Stomach (tissue), 9 donors: ENCODE measurements around the gene SLC6A17. TPM values are rescaled to one million over a fixed set of nuclear protein-coding genes. Genes with fewer than 3 reads are reported as not detected.

Source experiments
- DNase-seq, 2 donors: peaks; one replicate each; pipeline versions ENCODE4 v3.0.0 to v3.0.0-alpha.2; 2013 to 2019
- H3K27ac ChIP-seq, 5 donors: fragments of 200-600 bp in 4 of 5; sonication (generic) in 4 of 5; one replicate each; pipeline ENCODE4 v1.5.1; 2013 to 2019; ENCODE audit warnings: mild to moderate bottlenecking in 1 of 5, moderate library complexity in 1 of 5
- H3K27me3 ChIP-seq, 3 donors: fragments of 200-600 bp; sonication (generic); one replicate each; pipeline ENCODE4 v1.5.1; 2017 to 2019; ENCODE audit warnings: mixed run types in 1 of 3
- H3K36me3 ChIP-seq, 4 donors: fragments of 200-600 bp; sonication (generic); 1 replicate in 3 of 4; 2 replicates in 1 of 4; pipeline ENCODE4 v1.5.1; 2016 to 2019
- H3K4me1 ChIP-seq, 4 donors: fragments of 200-600 bp; sonication (generic); one replicate each; pipeline ENCODE4 v1.5.1; 2016 to 2019
- H3K4me3 ChIP-seq, 4 donors: fragments of 200-600 bp; sonication (generic) in 3 of 4; one replicate each; pipeline ENCODE4 v1.5.1; 2016 to 2019; ENCODE audit warnings: mild to moderate bottlenecking in 1 of 4
- H3K9me3 ChIP-seq, 4 donors: fragments of 200-600 bp; sonication (generic); one replicate each; pipeline ENCODE4 v1.5.1; 2016 to 2019
- EP300 ChIP-seq: sonication (generic); formaldehyde crosslinking; IDR thresholded peaks from one replicate; pipeline ENCODE4 v1.6.1; 2017; ENCODE audit warnings: antibody characterized with exemption
- POLR2A ChIP-seq, 4 donors: fragments of 450-650 bp; IDR thresholded peaks; one replicate each; pipeline ENCODE4 v1.6.1; 2016; ENCODE audit warnings: antibody characterized with exemption in 4 of 4, control low read depth in 2 of 4, mild to moderate bottlenecking in 1 of 4, moderate library complexity in 1 of 4
- POLR2AphosphoS5 ChIP-seq, 3 donors: sonication (generic); formaldehyde crosslinking; IDR thresholded peaks; one replicate each; pipeline ENCODE4 v1.6.1; 2016; ENCODE audit warnings: antibody characterized with exemption in 3 of 3
- whole genome bisulfite sequencing, 5 donors: extraction: QIAGEN DNeasy Blood & Tissue Kit in 3 of 5; methylation state at CpG; one replicate each; pipeline versions ENCODE4 v1.1.5 to v1.1.7; 2013 to 2018; 5-methylcytosine and 5-hydroxymethylcytosine counted together
- intact Hi-C: fragments of 100-400 bp; cut with DNase I; formaldehyde crosslinking; loops from one replicate; pipeline ENCODE4 v1.15.1; 2023; ENCODE audit warnings: low total_unique reads
- polyA plus RNA-seq, 3 donors: library from polyadenylated mRNA; stranded (reverse); fragments of 200-250 nt; gene quantifications; one replicate each; pipeline ENCODE4 v1.2.3, GENCODE V29; 2013
- total RNA-seq, 5 donors: library from RNA; depleted of rRNA; stranded (reverse); fragments of >200 nt; gene quantifications; one replicate each; pipeline versions ENCODE4 v1.1.0 to v1.2.3, GENCODE V29; 2014 to 2016
- TF ChIP-seq, protein P1 (sequence below), 7 experiments: fragments of 450-650 bp in 4 of 7; fragments of 200-600 bp in 3 of 7; sonication (generic) in 3 of 7; IDR thresholded peaks; one replicate each; pipeline ENCODE4 v1.5.1; 2016 to 2019; ENCODE audit warnings: antibody characterized with exemption in 7 of 7, control low read depth in 2 of 7, mild to moderate bottlenecking in 1 of 7
- donor health status: healthy with polysubstance abuse.
- donor health status: Bipolar disorder and iron deficiency.
- donor health status: healthy.

The SLC6A17 gene
- total and polyA plus RNA-seq, 8 donors, result 0.08 to 0.37 (median 0.14) TPM; not detected in 3

DNA sequence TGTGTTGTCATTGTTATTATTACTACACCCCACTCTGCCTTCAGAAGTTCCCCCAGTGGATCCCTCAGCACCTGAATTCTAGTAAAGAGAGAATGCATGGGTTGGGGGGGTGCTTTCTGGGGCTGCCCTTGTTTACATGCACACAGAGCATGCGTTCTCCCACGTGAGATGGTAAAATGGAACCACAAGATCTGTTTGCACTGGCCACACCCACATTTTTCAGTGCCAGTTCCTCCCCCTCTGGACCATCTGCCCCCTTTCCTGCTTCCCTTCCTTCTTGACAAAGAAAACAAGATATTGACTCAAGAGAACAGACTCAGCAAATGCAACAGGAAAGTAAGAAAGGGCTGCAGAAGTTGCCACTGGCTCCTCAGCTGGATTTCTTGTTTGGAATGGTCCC, 8.9 kb downstream of the SLC6A17 start:
- intact Hi-C loops, result no loop called here
- TF ChIP-seq POLR2A (IDR thresholded peaks at IDR 0.05), result no peak
- no peak for TF ChIP-seq POLR2AphosphoS5 (IDR thresholded peaks at IDR 0.05)
- TF ChIP-seq, protein P1, sequence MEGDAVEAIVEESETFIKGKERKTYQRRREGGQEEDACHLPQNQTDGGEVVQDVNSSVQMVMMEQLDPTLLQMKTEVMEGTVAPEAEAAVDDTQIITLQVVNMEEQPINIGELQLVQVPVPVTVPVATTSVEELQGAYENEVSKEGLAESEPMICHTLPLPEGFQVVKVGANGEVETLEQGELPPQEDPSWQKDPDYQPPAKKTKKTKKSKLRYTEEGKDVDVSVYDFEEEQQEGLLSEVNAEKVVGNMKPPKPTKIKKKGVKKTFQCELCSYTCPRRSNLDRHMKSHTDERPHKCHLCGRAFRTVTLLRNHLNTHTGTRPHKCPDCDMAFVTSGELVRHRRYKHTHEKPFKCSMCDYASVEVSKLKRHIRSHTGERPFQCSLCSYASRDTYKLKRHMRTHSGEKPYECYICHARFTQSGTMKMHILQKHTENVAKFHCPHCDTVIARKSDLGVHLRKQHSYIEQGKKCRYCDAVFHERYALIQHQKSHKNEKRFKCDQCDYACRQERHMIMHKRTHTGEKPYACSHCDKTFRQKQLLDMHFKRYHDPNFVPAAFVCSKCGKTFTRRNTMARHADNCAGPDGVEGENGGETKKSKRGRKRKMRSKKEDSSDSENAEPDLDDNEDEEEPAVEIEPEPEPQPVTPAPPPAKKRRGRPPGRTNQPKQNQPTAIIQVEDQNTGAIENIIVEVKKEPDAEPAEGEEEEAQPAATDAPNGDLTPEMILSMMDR (IDR thresholded peaks at IDR 0.05), result no peak
- TF ChIP-seq EP300, result no peak

DNA sequence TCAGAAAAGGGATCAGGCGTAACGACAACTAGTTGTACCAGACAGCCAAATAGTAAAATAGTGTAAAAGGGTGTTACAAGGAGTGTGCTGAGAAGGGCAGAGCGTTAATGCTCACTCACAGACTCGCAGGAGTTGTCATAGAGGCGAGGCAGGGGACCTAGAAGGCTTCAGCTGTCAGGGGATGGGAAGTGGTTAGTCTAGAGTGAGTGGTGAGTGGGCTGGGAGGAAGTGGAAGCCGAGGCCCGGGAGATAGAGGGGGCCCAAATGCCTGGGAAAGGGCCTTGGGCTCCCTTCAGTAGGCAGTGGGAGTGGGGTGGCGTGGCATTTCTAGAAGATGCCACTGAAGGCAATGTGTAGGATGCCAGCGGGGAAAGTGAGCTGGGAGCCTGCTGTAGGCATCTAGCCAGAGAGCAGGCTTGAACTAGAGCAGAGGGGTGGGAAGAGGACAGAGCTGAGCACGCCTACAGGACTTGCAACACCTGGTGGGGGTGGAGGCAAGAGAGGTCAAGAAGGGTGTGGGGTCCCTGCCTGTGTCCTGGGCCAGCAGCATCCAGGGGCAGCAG, 10.3 kb downstream of the SLC6A17 start:
- no peaks in the 10 kb centered on the region for H3K4me1 ChIP-seq
- no peaks in the 10 kb centered on the region for H3K36me3 ChIP-seq
- H3K9me3 ChIP-seq, result peaks cover 0 to 9% (median 3%) of the 10 kb centered on the region in 4 donors
- H3K27ac ChIP-seq, result no peak overlapping the region
- intact Hi-C loops, result no loop called here
- DNase-seq, result no peak
- TF ChIP-seq POLR2A (IDR thresholded peaks at IDR 0.05) (no peak), POLR2AphosphoS5 (IDR thresholded peaks at IDR 0.05) (no peak), EP300 (no peak)
- TF ChIP-seq, protein P1 (IDR thresholded peaks at IDR 0.05), result no peak
- H3K4me3 ChIP-seq, result no peak overlapping the region
- H3K27me3 ChIP-seq, result peaks cover 0 to 39% (median 0%) of the 10 kb centered on the region in 3 donors
- WGBS, 5 donors, result 56 to 65% (median 63%) methylated on average over 10 of the region's 10 CpGs

More for the DNA sequence above, 8.9 kb downstream of the SLC6A17 start:
- DNase-seq, result no peak
- Histone ChIP-seq H3K4me3 (no peak overlapping the region), H3K27me3 (peaks cover 0 to 53% (median 5%) of the 10 kb centered on the region in 3 donors), H3K27ac (no peak overlapping the region), H3K36me3 (no peaks in the 10 kb centered on the region), H3K4me1 (no peaks in the 10 kb centered on the region), H3K9me3 (peaks cover 0 to 9% (median 3%) of the 10 kb centered on the region in 4 donors)
- WGBS, 5 donors, result 13 to 52% (median 25%) methylated on average over 2 of the region's 2 CpGs

DNA sequence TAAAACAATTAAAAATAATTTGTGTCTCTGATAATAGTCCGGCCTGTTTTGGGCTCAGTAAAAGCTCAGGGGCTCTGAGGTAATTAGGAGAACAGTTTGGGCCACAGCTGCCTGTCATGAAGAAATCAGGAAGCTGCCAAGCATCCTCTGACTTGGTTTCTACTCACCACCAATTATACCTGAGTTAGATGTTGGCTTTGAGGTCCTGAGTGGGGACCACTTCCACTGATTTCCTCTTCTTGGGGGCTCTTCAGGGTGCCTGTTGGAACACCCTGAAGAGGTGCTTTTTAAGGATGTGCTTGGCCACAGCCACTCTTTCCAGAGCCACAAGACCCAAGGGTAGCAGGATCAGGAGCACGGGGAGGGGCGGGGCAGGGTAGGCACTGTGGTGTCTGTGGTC, 10.9 kb downstream of the SLC6A17 start:
- 77 to 89% (median 84%) methylated on average over 3 of the region's 3 CpGs for WGBS, 5 donors
- Histone ChIP-seq H3K27me3 (peaks cover 0 to 33% (median 0%) of the 10 kb centered on the region in 3 donors), H3K27ac (no peak overlapping the region), H3K36me3 (no peaks in the 10 kb centered on the region), H3K4me1 (no peaks in the 10 kb centered on the region), H3K4me3 (no peak overlapping the region), H3K9me3 (peaks cover 0 to 9% (median 3%) of the 10 kb centered on the region in 4 donors)
- no peak for TF ChIP-seq EP300
- TF ChIP-seq, protein P1 (IDR thresholded peaks at IDR 0.05), result no peak
- no peak for TF ChIP-seq POLR2A (IDR thresholded peaks at IDR 0.05)
- no peak for TF ChIP-seq POLR2AphosphoS5 (IDR thresholded peaks at IDR 0.05)
- intact Hi-C loops, result no loop called here
- no peak for DNase-seq

DNA sequence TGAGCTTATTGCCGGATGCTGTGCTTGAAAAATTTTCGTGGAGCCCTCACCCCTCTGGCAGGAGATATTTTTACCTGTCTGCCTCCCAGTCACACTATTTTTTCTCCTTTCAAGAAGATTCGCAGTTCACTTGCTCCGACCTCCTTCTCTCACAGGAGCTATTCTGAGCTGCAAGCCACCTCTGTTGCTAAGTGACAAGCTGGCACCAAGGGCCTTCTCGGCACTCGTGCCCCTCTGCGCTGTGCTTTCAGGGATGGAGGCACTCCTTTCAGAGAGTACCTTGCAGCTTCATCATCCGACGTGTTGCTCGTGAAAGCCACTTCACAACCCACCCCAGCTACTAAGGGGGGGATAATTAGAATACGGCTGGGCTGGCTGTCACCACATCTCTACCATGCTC, 11.6 kb downstream of the SLC6A17 start:
- intact Hi-C loops, result no loop called here
- no peak for TF ChIP-seq EP300
- no peak for TF ChIP-seq POLR2A (IDR thresholded peaks at IDR 0.05)
- TF ChIP-seq POLR2AphosphoS5 (IDR thresholded peaks at IDR 0.05), result no peak
- TF ChIP-seq, protein P1 (IDR thresholded peaks at IDR 0.05), result no peak
- Histone ChIP-seq H3K27me3 (peaks cover 0 to 28% (median 0%) of the 10 kb centered on the region in 3 donors), H3K4me3 (no peak overlapping the region), H3K27ac (no peak overlapping the region), H3K9me3 (peaks cover 0 to 9% (median 3%) of the 10 kb centered on the region in 4 donors), H3K4me1 (no peaks in the 10 kb centered on the region), H3K36me3 (no peaks in the 10 kb centered on the region)
- DNase-seq, result no peak
- WGBS, 5 donors, result 77 to 87% (median 81%) methylated on average over 10 to 11 of the region's 11 CpGs
